Measurements from ENCODE around the gene DGKG. TPM values are rescaled to one million over a fixed set of nuclear protein-coding genes. Genes with fewer than 3 reads are reported as not detected.
A peak's percentile ranks its signal among the peaks of the same experiment; 100 is the strongest.

DGKG gene
- total RNA-seq, 6 experiments from 2014 or later, result 0.21 to 0.54 (median 0.38) TPM

- TF ChIP-seq, protein P1, sequence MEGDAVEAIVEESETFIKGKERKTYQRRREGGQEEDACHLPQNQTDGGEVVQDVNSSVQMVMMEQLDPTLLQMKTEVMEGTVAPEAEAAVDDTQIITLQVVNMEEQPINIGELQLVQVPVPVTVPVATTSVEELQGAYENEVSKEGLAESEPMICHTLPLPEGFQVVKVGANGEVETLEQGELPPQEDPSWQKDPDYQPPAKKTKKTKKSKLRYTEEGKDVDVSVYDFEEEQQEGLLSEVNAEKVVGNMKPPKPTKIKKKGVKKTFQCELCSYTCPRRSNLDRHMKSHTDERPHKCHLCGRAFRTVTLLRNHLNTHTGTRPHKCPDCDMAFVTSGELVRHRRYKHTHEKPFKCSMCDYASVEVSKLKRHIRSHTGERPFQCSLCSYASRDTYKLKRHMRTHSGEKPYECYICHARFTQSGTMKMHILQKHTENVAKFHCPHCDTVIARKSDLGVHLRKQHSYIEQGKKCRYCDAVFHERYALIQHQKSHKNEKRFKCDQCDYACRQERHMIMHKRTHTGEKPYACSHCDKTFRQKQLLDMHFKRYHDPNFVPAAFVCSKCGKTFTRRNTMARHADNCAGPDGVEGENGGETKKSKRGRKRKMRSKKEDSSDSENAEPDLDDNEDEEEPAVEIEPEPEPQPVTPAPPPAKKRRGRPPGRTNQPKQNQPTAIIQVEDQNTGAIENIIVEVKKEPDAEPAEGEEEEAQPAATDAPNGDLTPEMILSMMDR (IDR thresholded peaks at IDR 0.05), result no peak
- Mint-ChIP-seq H3K9me3 (no peaks in the 10 kb centered on the region), H3K4me1 (ENCODE audit: low read depth) (peaks cover 12% of the 10 kb centered on the region), H3K36me3 (ENCODE audit: low read depth) (no peaks in the 10 kb centered on the region), H3K27ac (no peak overlapping the region), H3K4me3 (no peak overlapping the region), H3K27me3 (ENCODE audit: insufficient read depth) (peaks cover 19% of the 10 kb centered on the region)
- DNase-seq, result no peak
These were observed 86.6 kb downstream of the DGKG start for GRCh38 chr3:186275436-186275835.

DNA sequence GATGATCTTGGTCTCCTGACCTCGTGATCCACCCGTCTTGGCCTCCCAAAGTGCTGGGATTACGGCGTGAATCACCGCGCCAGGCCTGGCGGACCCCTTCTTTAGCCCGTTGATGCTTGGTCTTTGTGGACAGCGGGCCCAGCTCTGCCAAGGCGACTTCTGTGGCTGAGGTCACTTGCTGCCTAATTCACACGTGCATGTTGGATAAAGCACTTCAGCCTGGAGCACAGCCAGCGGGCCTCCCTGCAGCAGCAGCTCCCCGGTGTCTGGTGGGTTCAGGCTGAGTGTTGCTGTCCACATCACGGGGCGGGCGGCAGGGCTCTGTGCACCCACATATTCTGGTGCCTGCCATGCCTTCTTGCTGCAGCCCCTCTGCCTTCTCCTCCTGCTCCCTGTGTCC, 88.4 kb downstream of the DGKG start:
- DNase-seq, result no peak
- H3K9me3 Mint-ChIP-seq, result no peaks in the 10 kb centered on the region
- H3K27me3 Mint-ChIP-seq (ENCODE audit: insufficient read depth), result peaks cover 21% of the 10 kb centered on the region
- TF ChIP-seq, protein P1 (IDR thresholded peaks at IDR 0.05), result no peak
- H3K36me3 Mint-ChIP-seq (ENCODE audit: low read depth), result no peaks in the 10 kb centered on the region
- H3K27ac Mint-ChIP-seq, result no peak overlapping the region
- H3K4me3 Mint-ChIP-seq, result no peak overlapping the region
- H3K4me1 Mint-ChIP-seq (ENCODE audit: low read depth), result peaks cover 10% of the 10 kb centered on the region

- TF ChIP-seq, protein P1 (IDR thresholded peaks at IDR 0.05), result no peak
- Mint-ChIP-seq H3K9me3 (no peaks in the 10 kb centered on the region), H3K4me3 (no peak overlapping the region), H3K36me3 (ENCODE audit: low read depth) (no peaks in the 10 kb centered on the region), H3K4me1 (ENCODE audit: low read depth) (no peaks in the 10 kb centered on the region), H3K27me3 (ENCODE audit: insufficient read depth) (peaks cover 41% of the 10 kb centered on the region), H3K27ac (no peak overlapping the region)
- DNase-seq, result no peak
These were observed 91.3 kb downstream of the DGKG start for GRCh38 chr3:186270701-186271100.

DNA sequence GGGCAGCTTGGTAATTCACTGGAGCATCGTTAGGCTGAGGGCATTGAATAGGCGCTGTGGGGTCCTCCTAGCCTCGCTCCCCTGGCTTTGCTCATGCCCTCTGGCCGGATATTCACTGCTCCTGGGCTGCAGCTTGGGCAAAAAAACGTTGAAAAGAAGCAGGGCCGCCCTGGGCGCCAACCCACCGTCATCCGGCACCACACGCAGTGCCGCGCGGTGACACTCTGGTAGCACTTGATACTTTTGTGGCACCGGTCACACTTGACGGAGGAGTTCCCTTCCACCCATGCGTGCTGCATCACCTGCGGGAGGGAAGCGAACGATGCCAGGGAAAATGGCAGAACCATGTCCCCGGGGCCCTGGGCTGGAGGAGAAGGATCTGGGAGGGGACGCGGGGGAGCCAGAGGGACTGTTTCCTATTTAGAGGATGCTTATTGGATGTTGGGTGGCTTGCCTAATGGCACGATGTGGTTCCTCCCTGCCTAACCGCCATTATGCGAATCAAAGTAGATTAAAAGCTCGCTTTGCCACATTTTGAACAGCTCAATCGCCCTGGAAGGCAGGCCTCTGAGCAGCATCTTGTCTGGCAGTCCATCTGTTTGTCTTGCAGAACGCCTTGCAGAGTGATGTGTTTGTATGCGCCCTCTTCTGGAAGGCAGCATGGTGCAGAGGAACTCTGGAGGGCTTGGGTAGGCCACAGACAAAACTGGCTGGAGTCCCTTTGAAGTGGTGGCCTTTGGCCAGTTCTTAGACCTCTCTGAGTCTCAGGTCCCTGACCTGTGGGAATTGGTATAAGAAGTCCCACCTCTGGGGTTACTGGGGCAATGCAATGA, 93.2 kb downstream of the DGKG start:
- H3K27ac Mint-ChIP-seq, result no peak overlapping the region
- H3K4me1 Mint-ChIP-seq (ENCODE audit: low read depth), result no peaks in the 10 kb centered on the region
- no peaks in the 10 kb centered on the region for H3K36me3 Mint-ChIP-seq (ENCODE audit: low read depth)
- TF ChIP-seq, protein P1 (IDR thresholded peaks at IDR 0.05), result peak; percentile 63
- no peaks in the 10 kb centered on the region for H3K9me3 Mint-ChIP-seq
- H3K27me3 Mint-ChIP-seq (ENCODE audit: insufficient read depth), result peaks cover 46% of the 10 kb centered on the region
- H3K4me3 Mint-ChIP-seq, result no peak overlapping the region
- peak; percentile 26 for DNase-seq

DNA sequence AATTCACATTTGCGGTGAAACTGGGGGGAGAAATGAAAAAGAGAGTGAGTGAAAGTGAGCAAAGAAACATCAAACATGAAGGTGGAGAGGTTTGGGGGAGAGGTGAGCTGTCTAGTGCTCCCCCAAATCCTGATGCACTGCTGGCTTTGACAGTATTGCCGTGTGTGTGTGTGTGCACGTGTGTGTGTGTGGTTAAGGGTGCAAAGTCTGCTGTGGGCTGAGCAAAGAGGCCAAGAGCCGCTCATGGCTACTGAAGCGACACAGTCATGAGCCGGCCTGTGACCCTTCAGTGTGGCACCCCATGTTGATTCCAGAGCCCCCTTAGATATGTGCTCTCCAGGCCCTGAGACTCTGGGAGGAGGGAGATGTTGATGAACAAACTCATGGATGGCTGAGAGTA, 94.3 kb downstream of the DGKG start:
- TF ChIP-seq, protein P1 (IDR thresholded peaks at IDR 0.05), result no peak
- H3K9me3 Mint-ChIP-seq, result no peaks in the 10 kb centered on the region
- H3K27me3 Mint-ChIP-seq (ENCODE audit: insufficient read depth), result peaks cover 47% of the 10 kb centered on the region
- DNase-seq, result no peak
- no peaks in the 10 kb centered on the region for H3K4me1 Mint-ChIP-seq (ENCODE audit: low read depth)
- no peak overlapping the region for H3K27ac Mint-ChIP-seq
- H3K36me3 Mint-ChIP-seq (ENCODE audit: low read depth), result no peaks in the 10 kb centered on the region
- no peak overlapping the region for H3K4me3 Mint-ChIP-seq
